ENCODE results near the gene GAGE12G.
"Not testable (repeated sequence)": the region's sequence is repeated elsewhere in the genome, so short reads cannot be mapped to it uniquely, and the experiment has no call there.

Gene GAGE12G

DNA sequence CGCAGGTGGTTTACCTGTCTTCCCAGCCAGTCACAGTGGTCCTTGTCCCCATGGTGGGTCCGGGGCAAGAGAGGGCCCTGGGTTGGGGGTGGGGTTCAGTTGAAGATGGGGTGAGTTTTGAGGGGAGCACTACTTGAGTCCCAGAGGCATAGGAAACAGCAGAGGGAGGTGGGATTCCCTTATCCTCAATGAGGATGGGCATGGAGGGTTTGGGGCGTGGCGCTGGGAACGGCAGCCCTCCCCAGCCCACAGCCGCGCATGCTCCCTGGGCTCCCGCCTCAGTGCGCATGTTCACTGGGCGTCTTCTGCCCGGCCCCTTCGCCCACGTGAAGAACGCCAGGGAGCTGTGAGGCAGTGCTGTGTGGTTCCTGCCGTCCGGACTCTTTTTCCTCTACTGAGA, at the start of gene GAGE12G:
GAGE12G (plus strand) TSS at position 301 of the 400 bp plus-strand sequence. CDS start 1,155 bp downstream, outside the sequence.
- DNase-seq, result not testable (repeated sequence)

GRCh38 chrX:49531877-49532276, 38.3 kb upstream of the GAGE12G start, which contains the start of gene GAGE12C:
TSS of gene GAGE12C (plus strand) at chrX:49532177. CDS start at chrX:49533332, 1,155 bp downstream.
- DNase-seq, result not testable (repeated sequence)

DNA sequence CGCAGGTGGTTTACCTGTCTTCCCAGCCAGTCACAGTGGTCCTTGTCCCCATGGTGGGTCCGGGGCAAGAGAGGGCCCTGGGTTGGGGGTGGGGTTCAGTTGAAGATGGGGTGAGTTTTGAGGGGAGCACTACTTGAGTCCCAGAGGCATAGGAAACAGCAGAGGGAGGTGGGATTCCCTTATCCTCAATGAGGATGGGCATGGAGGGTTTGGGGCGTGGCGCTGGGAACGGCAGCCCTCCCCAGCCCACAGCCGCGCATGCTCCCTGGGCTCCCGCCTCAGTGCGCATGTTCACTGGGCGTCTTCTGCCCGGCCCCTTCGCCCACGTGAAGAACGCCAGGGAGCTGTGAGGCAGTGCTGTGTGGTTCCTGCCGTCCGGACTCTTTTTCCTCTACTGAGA, 28.8 kb upstream of the GAGE12G start, which contains the start of gene GAGE12D:
GAGE12D (plus strand) TSS at position 301 of the 400 bp plus-strand sequence. CDS start 1,155 bp downstream, outside the sequence.
- DNase-seq, result not testable (repeated sequence)

- not testable (repeated sequence) for DNase-seq
Measured at GRCh38 chrX:49550989-49551388, 19.2 kb upstream of the GAGE12G start, which contains the start of gene GAGE12E. TSS of gene GAGE12E (plus strand) at chrX:49551289. CDS start at chrX:49552444, 1,155 bp downstream.

- not testable (repeated sequence) for DNase-seq
Measured at GRCh38 chrX:49560542-49560941, 9.7 kb upstream of the GAGE12G start, which contains the start of gene GAGE12F. TSS of gene GAGE12F (plus strand) at chrX:49560842. CDS start at chrX:49561997, 1,155 bp downstream.

DNA sequence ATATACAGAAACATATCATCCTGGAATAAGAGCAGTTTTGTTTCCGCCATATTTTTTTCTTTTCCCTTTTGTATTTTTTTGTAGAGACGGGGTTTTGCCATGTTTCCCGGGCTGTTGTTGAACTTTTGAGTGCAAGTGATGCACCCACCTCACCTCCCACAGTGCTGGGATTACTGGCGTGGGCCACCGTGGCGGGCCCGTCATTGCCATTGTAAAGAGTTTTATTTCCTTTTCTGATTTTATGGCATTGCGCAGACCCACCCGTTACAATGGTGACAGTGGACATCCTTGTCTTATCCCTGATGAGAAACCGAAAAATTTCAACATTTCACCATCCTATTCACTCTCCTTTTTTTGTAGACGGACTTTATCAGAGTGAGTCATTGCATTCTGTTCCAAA, 1.5 kb upstream of the GAGE12G start:
- DNase-seq, result not testable (repeated sequence)

GRCh38 chrX:49569152-49569551, 1.0 kb upstream of the GAGE12G start:
- DNase-seq, result not testable (repeated sequence)

DNA sequence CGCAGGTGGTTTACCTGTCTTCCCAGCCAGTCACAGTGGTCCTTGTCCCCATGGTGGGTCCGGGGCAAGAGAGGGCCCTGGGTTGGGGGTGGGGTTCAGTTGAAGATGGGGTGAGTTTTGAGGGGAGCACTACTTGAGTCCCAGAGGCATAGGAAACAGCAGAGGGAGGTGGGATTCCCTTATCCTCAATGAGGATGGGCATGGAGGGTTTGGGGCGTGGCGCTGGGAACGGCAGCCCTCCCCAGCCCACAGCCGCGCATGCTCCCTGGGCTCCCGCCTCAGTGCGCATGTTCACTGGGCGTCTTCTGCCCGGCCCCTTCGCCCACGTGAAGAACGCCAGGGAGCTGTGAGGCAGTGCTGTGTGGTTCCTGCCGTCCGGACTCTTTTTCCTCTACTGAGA, 9.4 kb downstream of the GAGE12G start, which contains the start of gene GAGE12H:
GAGE12H (plus strand) TSS at position 301 of the 400 bp plus-strand sequence. CDS start 1,155 bp downstream, outside the sequence.
- DNase-seq, result not testable (repeated sequence)

GRCh38 chrX:49589196-49589595, 19.0 kb downstream of the GAGE12G start, which contains the start of gene GAGE2A:
TSS of gene GAGE2A (plus strand) at chrX:49589496. CDS start at chrX:49590651, 1,155 bp downstream.
- not testable (repeated sequence) for DNase-seq

DNA sequence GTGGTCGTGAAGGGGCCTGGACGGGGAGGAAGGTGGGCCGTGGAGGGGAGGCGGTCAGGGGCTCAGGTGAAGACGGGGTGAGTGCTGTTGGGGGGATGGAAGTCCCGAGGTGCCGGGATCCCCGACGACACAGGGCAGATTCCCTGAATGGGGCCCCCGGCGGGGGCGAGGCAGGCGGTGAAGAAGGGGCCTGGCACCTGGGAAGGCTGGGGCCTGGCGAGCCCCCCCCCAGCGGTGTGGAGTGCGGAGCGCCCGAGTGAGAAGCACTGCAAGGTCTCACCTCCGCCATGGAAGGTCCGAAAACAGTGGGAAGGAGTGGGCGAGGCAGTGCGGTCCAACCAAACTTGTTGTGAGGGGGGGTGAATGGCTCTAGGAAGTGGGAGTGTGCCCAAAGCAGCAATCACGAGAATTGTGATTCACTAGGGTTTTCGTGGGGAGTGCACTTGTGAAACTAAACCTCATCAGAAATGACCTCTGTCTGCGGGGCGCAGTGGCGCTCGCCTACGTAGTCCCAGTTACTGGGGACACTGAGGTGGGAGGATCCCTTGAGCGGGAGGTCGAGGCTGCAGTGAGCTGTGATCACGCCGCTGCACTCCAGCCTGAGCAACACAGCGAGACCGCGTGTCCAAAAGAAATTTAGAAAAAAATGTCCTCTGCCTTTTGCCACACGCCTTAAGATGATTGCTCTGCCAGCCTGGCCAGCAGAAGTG, 19.7 kb downstream of the GAGE12G start:
- DNase-seq, result not testable (repeated sequence)

DNA sequence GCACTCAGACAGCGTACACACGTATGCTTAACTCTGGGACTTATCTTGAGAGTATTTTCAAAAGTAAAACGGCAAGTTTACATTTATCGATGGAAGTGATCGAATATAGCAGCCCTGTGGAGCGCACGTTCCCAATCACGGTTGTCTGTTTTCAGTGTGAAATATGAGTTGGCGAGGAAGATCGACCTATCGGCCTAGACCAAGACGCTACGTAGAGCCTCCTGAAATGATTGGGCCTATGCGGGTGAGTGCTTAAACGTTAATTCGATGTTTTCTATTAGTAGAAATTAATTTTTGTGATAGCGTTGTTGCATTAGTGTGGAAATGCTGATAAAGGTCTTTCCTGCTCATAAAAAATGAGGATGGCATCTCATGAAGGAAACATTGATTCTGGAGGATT, 20.3 kb downstream of the GAGE12G start:
- not testable (repeated sequence) for DNase-seq

- DNase-seq, result not testable (repeated sequence)
Measured at GRCh38 chrX:49598720-49599119, 28.5 kb downstream of the GAGE12G start, which contains the start of gene GAGE1. TSS of gene GAGE1 (plus strand) at chrX:49599020. CDS start at chrX:49600175, 1,155 bp downstream.

- DNase-seq, result no peak
Measured at GRCh38 chrX:49610718-49611310, 40.6 kb downstream of the GAGE12G start.

DNA sequence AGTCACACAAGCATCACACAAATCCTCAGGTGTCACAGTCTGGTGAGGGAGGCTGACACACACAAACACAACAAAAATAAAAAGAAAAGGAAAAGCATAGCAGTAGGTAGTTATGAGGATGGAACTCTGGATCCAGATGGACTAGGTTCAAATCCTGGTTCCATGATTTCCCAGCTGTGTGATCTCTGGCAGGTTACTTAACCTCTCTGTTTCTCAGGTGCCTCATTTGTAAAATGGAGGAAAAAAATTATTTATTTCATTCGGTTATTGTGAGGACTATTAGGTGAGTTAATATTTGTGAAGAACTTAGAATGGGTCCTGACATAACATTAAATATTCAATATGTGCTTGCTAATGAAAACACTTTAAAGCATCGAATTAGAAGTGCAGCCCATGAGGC, 48.4 kb downstream of the GAGE12G start:
- no peak for DNase-seq

All from suppressor macrophage treated with lipopolysaccharide for 1 hour (primary cell).